ENCODE results near the gene METTL21C.

The METTL21C gene

GRCh38 chr13:102680842-102681740 is 13.8 kb downstream of the METTL21C start:
- H3K4me3 ChIP-seq (ENCODE audit: low read depth, low read length) = no peak overlapping the region
- no peak for TF ChIP-seq CTCF (IDR thresholded peaks at IDR 0.05; ENCODE audit: insufficient read depth, low read depth, low read length, missing control alignments)
- DNase-seq (ENCODE audit: low read depth) = no peak

- no peak for TF ChIP-seq CTCF (IDR thresholded peaks at IDR 0.05; ENCODE audit: insufficient read depth, low read depth, low read length, missing control alignments)
- H3K4me3 ChIP-seq (ENCODE audit: low read depth, low read length) = no peak overlapping the region
- no peak for DNase-seq (ENCODE audit: low read depth)
Measured at GRCh38 chr13:102680133-102680717, 14.6 kb downstream of the METTL21C start.

- TF ChIP-seq CTCF (IDR thresholded peaks at IDR 0.05; ENCODE audit: insufficient read depth, low read depth, low read length, missing control alignments) = no peak
- no peak for DNase-seq (ENCODE audit: low read depth)
- H3K4me3 ChIP-seq (ENCODE audit: low read depth, low read length) = no peak overlapping the region
Measured at GRCh38 chr13:102679449-102680132, 15.3 kb downstream of the METTL21C start.

GRCh38 chr13:102678339-102679107 is 16.3 kb downstream of the METTL21C start:
- no peak overlapping the region for H3K4me3 ChIP-seq (ENCODE audit: low read depth, low read length)
- no peak for DNase-seq (ENCODE audit: low read depth)
- TF ChIP-seq CTCF (IDR thresholded peaks at IDR 0.05; ENCODE audit: insufficient read depth, low read depth, low read length, missing control alignments) = no peak

- H3K4me3 ChIP-seq (ENCODE audit: low read depth, low read length) = no peak overlapping the region
- TF ChIP-seq CTCF (IDR thresholded peaks at IDR 0.05; ENCODE audit: insufficient read depth, low read depth, low read length, missing control alignments) = no peak
- no peak for DNase-seq (ENCODE audit: low read depth)
Measured at GRCh38 chr13:102677122-102677521, 17.7 kb downstream of the METTL21C start.

GRCh38 chr13:102675115-102675514 is 19.7 kb downstream of the METTL21C start:
- DNase-seq (ENCODE audit: low read depth) = no peak
- no peak for TF ChIP-seq CTCF (IDR thresholded peaks at IDR 0.05; ENCODE audit: insufficient read depth, low read depth, low read length, missing control alignments)
- H3K4me3 ChIP-seq (ENCODE audit: low read depth, low read length) = no peak overlapping the region

Measured in GM12865 (cell line).